CD4-positive, alpha-beta T cell (primary cell): ENCODE data around the gene MYD88. TPM values are rescaled to one million over a fixed set of nuclear protein-coding genes. Genes with fewer than 3 reads are reported as not detected.

ENCODE experiments used
- ATAC-seq: fragments of 200-7000 bp; cut with Tn5 transposase; one replicate; pipeline ENCODE4 v1.10.0; 2022; ENCODE audit warnings: mild to moderate bottlenecking; ENCODE audit not compliant: poor library complexity
- CTCF ChIA-PET: fragments of 350-600 bp; sonication (Branson Sonifier 250); formaldehyde crosslinking; loops from one replicate; lab custom pipeline; 2021; ENCODE audit warnings: antibody characterized with exemption, inconsistent platforms; lab: Charles Lee
- POLR2A ChIA-PET: fragments of 350-600 bp; sonication (Branson Sonifier 250); formaldehyde crosslinking; loops from one replicate; lab custom pipeline; 2021; ENCODE audit warnings: antibody characterized with exemption, inconsistent platforms; lab: Charles Lee
- DNase-seq, 14 experiments: peaks; one replicate each; pipeline ENCODE4 v3.0.0-alpha.2; 2013 to 2020; ENCODE audit warnings: mixed read lengths in 2 of 14
- H3K27ac ChIP-seq, 2 donors: one replicate each; pipeline versions ENCODE4 v1.5.1 to v1.7.0; 2013; ENCODE audit warnings: low read length in 2 of 2, low read depth in 1 of 2, mild to moderate bottlenecking in 1 of 2
- H3K27me3 ChIP-seq, 2 experiments: 1 replicate in 1 of 2; 2 replicates in 1 of 2; pipeline versions ENCODE4 v1.6.1 to v1.7.0; 2013; ENCODE audit warnings: low read length in 2 of 2, control low read depth in 1 of 2, mild to moderate bottlenecking in 1 of 2, moderate library complexity in 1 of 2; ENCODE audit not compliant: insufficient read depth in 2 of 2, control insufficient read depth in 1 of 2
- H3K36me3 ChIP-seq: one replicate; pipeline ENCODE4 v1.6.1; 2013; ENCODE audit warnings: low read length, control low read depth; ENCODE audit not compliant: insufficient read depth
- H3K4me1 ChIP-seq: one replicate; pipeline ENCODE4 v1.6.1; 2013; ENCODE audit warnings: low read length, control low read depth; ENCODE audit not compliant: insufficient read depth
- H3K4me3 ChIP-seq: one replicate; pipeline ENCODE4 v1.5.1; 2013; ENCODE audit warnings: mild to moderate bottlenecking, low read length, moderate library complexity
- H3K9me3 ChIP-seq, 2 experiments: 1 replicate in 1 of 2; 2 replicates in 1 of 2; pipeline versions ENCODE4 v1.6.1 to v1.7.0; 2013; ENCODE audit warnings: low read length in 2 of 2, mild to moderate bottlenecking in 2 of 2, control low read depth in 1 of 2, moderate library complexity in 1 of 2; ENCODE audit not compliant: control insufficient read depth in 1 of 2, insufficient read depth in 1 of 2
- H3K27ac Mint-ChIP-seq: one replicate; pipeline ENCODE4 v1.8.0; 2020; ENCODE audit warnings: mixed read lengths
- H3K27me3 Mint-ChIP-seq: one replicate; pipeline ENCODE4 v1.8.0; 2021; ENCODE audit warnings: mixed read lengths
- H3K36me3 Mint-ChIP-seq: one replicate; pipeline ENCODE4 v1.8.0; 2021; ENCODE audit warnings: low read depth, mixed read lengths
- H3K4me1 Mint-ChIP-seq: one replicate; pipeline ENCODE4 v1.8.0; 2021; ENCODE audit warnings: low read depth, mixed read lengths
- H3K4me3 Mint-ChIP-seq: one replicate; pipeline ENCODE4 v1.8.0; 2020; ENCODE audit warnings: mild to moderate bottlenecking, mixed read lengths
- H3K9me3 Mint-ChIP-seq: one replicate; pipeline ENCODE4 v1.8.0; 2020; ENCODE audit warnings: mixed read lengths
- CTCF ChIP-seq: fragments of 200-600 bp; IDR thresholded peaks from one replicate; pipeline ENCODE4 v1.8.0; 2022; ENCODE audit warnings: antibody characterized with exemption, mild to moderate bottlenecking
- intact Hi-C, 2 experiments: fragments of 100-400 bp; cut with DNase I in 1 of 2; cut with micrococcal nuclease in 1 of 2; formaldehyde crosslinking; loops; one replicate each; pipeline versions ENCODE4 v1.15.1 to v1.9.0; 2023 to 2025; cut with DNase I, micrococcal nuclease
- total RNA-seq, 174 experiments: library from RNA in 2 of 174; stranded (reverse) in 2 of 174; gene quantifications; one replicate each; pipeline ENCODE4 v1.2.3 and lab custom pipeline; 2021 to 2026

MYD88 gene
- total RNA-seq, 2 experiments from 2014 or later, result 26.9 to 27.2 TPM

- peaks cover 71% of the 10 kb centered on the region for H3K4me1 Mint-ChIP-seq
- H3K4me3 Mint-ChIP-seq, result peak overlapping the region; percentile 99
- no peaks in the 10 kb centered on the region for H3K9me3 Mint-ChIP-seq
- CTCF ChIA-PET, result interaction anchor here (1.5 kb wide), 1 partner anchor 27 kb away, joined by 13 read pairs; the partner anchor contains the start of gene OXSR1
- H3K27me3 Mint-ChIP-seq, result no peaks in the 10 kb centered on the region
- Histone ChIP-seq H3K9me3 (no peaks in the 10 kb centered on the region), H3K4me3 (peak overlapping the region; percentile 95), H3K27ac (peak overlapping the region; percentile 80 to 83), H3K27me3 (no peaks in the 10 kb centered on the region), H3K36me3 (peaks cover 39% of the 10 kb centered on the region), H3K4me1 (peaks cover 69% of the 10 kb centered on the region)
- ATAC-seq, result no peak
- POLR2A ChIA-PET, result interaction anchor here (0.9 to 4.8 kb wide), 15 partner anchors 10 to 381 kb away, joined by 3 to 208 read pairs (median 5); partner anchors contain the start of genes DLEC1, OXSR1 and PLCD1
- peak overlapping the region; percentile 87 for H3K27ac Mint-ChIP-seq
- DNase-seq, result peak in 4 of 14 experiments; percentile 18 to 56 (median 48)
- H3K36me3 Mint-ChIP-seq, result peaks cover 80% of the 10 kb centered on the region
- intact Hi-C loops, result loop anchor here (1.0 to 10.0 kb wide), 7 partner anchors 28 to 1267 kb away; partner anchors contain the start of genes DLEC1 (in 1 of the 2), EPM2AIP1 (in 1 of the 2), EXOG (in 1 of the 2) and MLH1 (in 1 of the 2)
- no peak for TF ChIP-seq CTCF
Measured at GRCh38 chr3:38137615-38138348, 679 bp upstream of the MYD88 start.

GRCh38 chr3:38139191-38139590, 730 bp downstream of the MYD88 start:
- DNase-seq (no peak), ATAC-seq (no peak)
- Histone ChIP-seq H3K36me3 (peaks cover 25% of the 10 kb centered on the region), H3K27me3 (no peaks in the 10 kb centered on the region), H3K4me1 (peaks cover 55% of the 10 kb centered on the region), H3K9me3 (no peaks in the 10 kb centered on the region), H3K4me3 (peak overlapping the region; percentile 95), H3K27ac (peak overlapping the region; percentile 80 to 83)
- ChIA-PET CTCF (interaction anchor here (0.7 to 0.9 kb wide), 3 partner anchors 25 to 100 kb away, joined by 3 read pairs; partner anchors contain the start of genes DLEC1 and OXSR1), POLR2A (interaction anchor here (0.8 to 4.8 kb wide), 4 partner anchors 13 to 142 kb away, joined by 3 to 208 read pairs (median 4); partner anchors contain the start of gene OXSR1)
- peaks cover 63% of the 10 kb centered on the region for H3K4me1 Mint-ChIP-seq
- peak overlapping the region; percentile 87 for H3K27ac Mint-ChIP-seq
- no peak for TF ChIP-seq CTCF
- H3K4me3 Mint-ChIP-seq, result peak overlapping the region; percentile 99
- no peaks in the 10 kb centered on the region for H3K27me3 Mint-ChIP-seq
- H3K9me3 Mint-ChIP-seq, result no peaks in the 10 kb centered on the region
- intact Hi-C loops, result loop anchor here (1.0 to 10.0 kb wide), 7 partner anchors 25 to 1266 kb away; partner anchors contain the start of genes DLEC1 (in 1 of the 2), EPM2AIP1 (in 1 of the 2), EXOG (in 1 of the 2) and MLH1 (in 1 of the 2)
- peaks cover 66% of the 10 kb centered on the region for H3K36me3 Mint-ChIP-seq

GRCh38 chr3:38139652-38140051, 1.2 kb downstream of the MYD88 start:
- Histone ChIP-seq H3K36me3 (peaks cover 24% of the 10 kb centered on the region), H3K4me1 (peaks cover 54% of the 10 kb centered on the region), H3K27me3 (no peaks in the 10 kb centered on the region), H3K9me3 (no peaks in the 10 kb centered on the region), H3K4me3 (peak overlapping the region; percentile 95), H3K27ac (peak overlapping the region in 1 of 2 donors; percentile 83)
- Mint-ChIP-seq H3K27me3 (no peaks in the 10 kb centered on the region), H3K9me3 (no peaks in the 10 kb centered on the region), H3K36me3 (peaks cover 61% of the 10 kb centered on the region), H3K4me3 (peak overlapping the region; percentile 99), H3K4me1 (peaks cover 59% of the 10 kb centered on the region), H3K27ac (peak overlapping the region; percentile 87)
- ATAC-seq, result no peak
- DNase-seq, result no peak
- TF ChIP-seq CTCF, result no peak
- ChIA-PET CTCF (no interaction called here), POLR2A (interaction anchor here (0.9 to 4.8 kb wide), 4 partner anchors 13 to 142 kb away, joined by 3 to 208 read pairs (median 4); partner anchors contain the start of genes DLEC1 and OXSR1)
- intact Hi-C loops, result loop anchor here (1.0 to 10.0 kb wide), 7 partner anchors 25 to 1265 kb away; partner anchors contain the start of genes DLEC1 (in 1 of the 2), EPM2AIP1 (in 1 of the 2), EXOG (in 1 of the 2) and MLH1 (in 1 of the 2)
